T-cell (primary cell): Measurements from ENCODE around the gene ACSM2A. TPM values are rescaled to one million over a fixed set of nuclear protein-coding genes. Genes with fewer than 3 reads are reported as not detected.
"Not testable (repeated sequence)": the region's sequence is repeated elsewhere in the genome, so short reads cannot be mapped to it uniquely, and the experiment has no call there.

ENCODE experiments used
- ATAC-seq, 4 experiments: fragments of 200-7000 bp in 3 of 4; fragments of 150-1000 bp in 1 of 4; cut with Tn5 transposase; replicated peaks in 1 of 4; 1 replicate in 3 of 4; 2 replicates in 1 of 4; pipeline ENCODE4 v1.10.0; 2021; ENCODE audit warnings: moderate library complexity in 3 of 4, mild to moderate bottlenecking in 2 of 4, moderate number of reproducible peaks in 1 of 4
- CTCF ChIA-PET, 2 donors: fragments of 300-600 bp; sonication (Branson Sonifier 250); formaldehyde crosslinking; loops; one replicate each; lab custom pipeline; 2022; ENCODE audit warnings: antibody characterized with exemption in 2 of 2; lab: Charles Lee
- POLR2A ChIA-PET, 2 donors: fragments of 300-600 bp; sonication (Branson Sonifier 250); formaldehyde crosslinking; loops; one replicate each; lab custom pipeline; 2022; ENCODE audit warnings: antibody characterized with exemption in 2 of 2; lab: Charles Lee
- DNase-seq, 35 experiments: peaks; one replicate each; pipeline versions ENCODE4 v3.0.0 to v3.0.0-alpha.2; 2013 to 2023
- H3K27ac ChIP-seq: one replicate; pipeline ENCODE4 v1.5.1; 2013; ENCODE audit warnings: low read length
- H3K27me3 ChIP-seq, 2 experiments: replicated peaks in 1 of 2; 1 replicate in 1 of 2; 2 replicates in 1 of 2; pipeline versions ENCODE4 v1.6.1 to v1.7.0; 2013; ENCODE audit warnings: low read length in 1 of 2, mixed read lengths in 1 of 2; ENCODE audit not compliant: control insufficient read depth in 2 of 2, insufficient read depth in 2 of 2; ENCODE audit errors: extremely low read depth in 1 of 2
- H3K36me3 ChIP-seq, 2 donors: 1 replicate in 1 of 2; 2 replicates in 1 of 2; pipeline versions ENCODE4 v1.6.1 to v1.7.0; 2013; ENCODE audit warnings: low read length in 1 of 2; ENCODE audit not compliant: control insufficient read depth in 2 of 2, insufficient read depth in 1 of 2; ENCODE audit errors: extremely low read depth in 1 of 2
- H3K4me1 ChIP-seq, 2 experiments: 1 replicate in 1 of 2; 2 replicates in 1 of 2; pipeline versions ENCODE4 v1.6.1 to v1.7.0; 2013; ENCODE audit warnings: low read length in 2 of 2, mixed read lengths in 1 of 2; ENCODE audit not compliant: insufficient read depth in 2 of 2, control insufficient read depth in 1 of 2; ENCODE audit errors: extremely low read depth in 1 of 2
- H3K4me3 ChIP-seq, 2 donors: 1 replicate in 1 of 2; 2 replicates in 1 of 2; pipeline versions ENCODE4 v1.5.1 to v1.7.0; 2013; ENCODE audit warnings: mild to moderate bottlenecking in 2 of 2, low read length in 1 of 2, moderate library complexity in 1 of 2; ENCODE audit not compliant: control insufficient read depth in 1 of 2; ENCODE audit errors: extremely low read depth in 1 of 2
- H3K9me3 ChIP-seq: 2 replicates; pipeline ENCODE4 v1.7.0; 2013
- H3K27ac Mint-ChIP-seq, 2 donors: one replicate each; pipeline ENCODE4 v1.8.0; 2020 to 2021; ENCODE audit warnings: mild to moderate bottlenecking in 2 of 2, mixed read lengths in 2 of 2
- H3K27me3 Mint-ChIP-seq, 2 donors: one replicate each; pipeline ENCODE4 v1.8.0; 2021 to 2022; ENCODE audit warnings: mixed read lengths in 2 of 2
- H3K36me3 Mint-ChIP-seq: one replicate; pipeline ENCODE4 v1.8.0; 2021; ENCODE audit warnings: mixed read lengths
- H3K4me1 Mint-ChIP-seq, 3 donors: one replicate each; pipeline ENCODE4 v1.8.0; 2020 to 2022; ENCODE audit warnings: mixed read lengths in 3 of 3, mild to moderate bottlenecking in 1 of 3
- H3K4me3 Mint-ChIP-seq, 3 donors: one replicate each; pipeline ENCODE4 v1.8.0; 2020 to 2022; ENCODE audit warnings: mild to moderate bottlenecking in 3 of 3, mixed read lengths in 3 of 3, moderate library complexity in 3 of 3
- H3K9me3 Mint-ChIP-seq, 3 donors: one replicate each; pipeline ENCODE4 v1.8.0; 2020 to 2022; ENCODE audit warnings: mixed read lengths in 3 of 3
- WGBS: methylation state at CpG from one replicate; pipeline ENCODE4 v1.1.5; 2013; ENCODE audit warnings: missing lambda C conversion rate; ENCODE audit not compliant: insufficient coverage; 5-methylcytosine and 5-hydroxymethylcytosine counted together
- total RNA-seq, 35 experiments: library from RNA in 6 of 35; stranded (reverse) in 6 of 35; fragments of 120-200 nt in 1 of 35; gene quantifications; one replicate each; pipeline versions ENCODE4 v1.2.1 to v1.2.4 and lab custom pipeline; 2013 to 2026

The ACSM2A gene
- total RNA-seq, 5 donors from 2014 or later (not counting 1 experiment from before 2014, with no cell fraction given): 0.35 to 0.47 TPM; not detected in 3

DNA sequence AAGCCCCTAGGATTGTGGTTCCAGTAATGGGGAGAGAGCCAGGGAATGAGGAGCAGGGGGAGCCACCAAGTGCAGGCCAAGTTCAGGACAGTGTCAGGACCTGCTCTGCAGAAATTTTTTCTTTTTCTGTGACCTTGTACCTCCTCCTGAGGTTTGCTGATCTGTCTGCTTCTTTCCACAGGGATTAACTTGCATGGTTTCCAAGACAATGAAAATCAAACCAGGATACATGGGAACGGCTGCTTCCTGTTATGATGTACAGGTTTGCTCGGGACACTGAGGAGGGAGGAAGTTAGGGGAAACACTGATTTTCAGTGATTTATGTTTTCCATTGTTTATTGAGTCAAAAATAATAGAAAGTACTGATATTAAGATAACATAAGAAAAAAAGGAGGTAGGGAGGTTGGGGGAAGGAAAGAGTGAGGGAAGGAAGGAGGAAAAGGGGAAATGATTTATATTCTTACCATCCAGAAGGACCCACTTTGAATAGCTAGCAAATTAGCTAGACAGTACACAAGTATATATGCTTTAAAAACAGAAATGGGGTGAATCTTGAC lies 25.9 kb downstream of the ACSM2A start:
- H3K4me3 Mint-ChIP-seq, H3K4me1 Mint-ChIP-seq, H3K27me3 ChIP-seq, DNase-seq, H3K27ac Mint-ChIP-seq, H3K36me3 Mint-ChIP-seq, H3K27ac ChIP-seq, ATAC-seq, H3K9me3 Mint-ChIP-seq, H3K4me3 ChIP-seq, POLR2A ChIA-PET, H3K9me3 ChIP-seq, CTCF ChIA-PET, H3K36me3 ChIP-seq, H3K4me1 ChIP-seq: not testable (repeated sequence)
- WGBS: no CpG with 5 or more reads among the region's 2 CpGs
- H3K27me3 Mint-ChIP-seq: peaks cover 7 to 15% of the 10 kb centered on the region in 2 donors

DNA sequence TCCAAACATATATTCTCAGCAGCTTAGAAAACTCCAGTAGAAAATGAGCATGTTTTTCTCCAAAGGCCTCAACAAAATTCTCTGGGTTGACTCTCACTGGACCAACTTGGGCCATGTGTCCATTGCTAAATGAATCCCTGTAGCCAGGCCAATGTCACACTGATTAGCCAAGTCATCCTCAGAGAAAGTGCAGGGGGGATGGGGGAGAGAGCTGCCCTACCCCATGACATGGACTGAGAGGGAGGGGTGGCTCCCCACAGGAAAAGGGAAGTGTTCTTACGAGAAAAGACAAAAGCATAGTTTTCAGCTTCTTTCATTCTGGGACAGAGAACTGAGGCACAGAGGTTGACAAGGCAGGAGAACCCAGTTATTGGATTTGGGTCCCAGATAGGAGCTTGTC lies 32.7 kb downstream of the ACSM2A start:
- H3K27me3 Mint-ChIP-seq, H3K27ac Mint-ChIP-seq, H3K4me1 Mint-ChIP-seq, H3K9me3 Mint-ChIP-seq, H3K9me3 ChIP-seq, H3K36me3 ChIP-seq, H3K4me1 ChIP-seq, H3K36me3 Mint-ChIP-seq, H3K4me3 ChIP-seq, H3K27ac ChIP-seq, H3K27me3 ChIP-seq, H3K4me3 Mint-ChIP-seq, POLR2A ChIA-PET, DNase-seq, ATAC-seq, CTCF ChIA-PET: not testable (repeated sequence)
- no CpG with 5 or more reads among the region's 1 CpG for WGBS

DNA sequence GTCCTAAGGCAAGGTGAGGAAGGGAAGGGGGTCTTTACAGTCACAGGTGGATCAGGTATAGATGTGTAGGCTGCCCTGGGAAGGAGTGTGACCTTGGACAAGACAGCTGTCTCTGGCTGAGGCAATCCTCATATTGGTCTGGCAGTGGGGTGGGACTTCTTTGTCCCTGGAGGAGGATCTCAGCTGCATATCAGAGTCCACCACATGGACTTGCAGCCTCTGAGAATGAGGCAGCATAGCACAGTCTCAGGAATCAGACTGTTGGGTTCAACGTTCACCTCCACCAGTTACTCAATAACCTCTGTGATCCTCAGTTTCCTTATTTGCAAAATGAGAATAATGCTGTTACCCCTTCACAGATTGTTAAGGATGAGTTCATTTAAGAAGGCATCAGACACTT lies 33.4 kb downstream of the ACSM2A start:
- Histone ChIP-seq H3K27ac (no peak overlapping the region), H3K36me3 (no peaks in the 10 kb centered on the region), H3K27me3 (no peaks in the 10 kb centered on the region), H3K4me3 (no peak overlapping the region), H3K9me3 (no peaks in the 10 kb centered on the region), H3K4me1 (no peaks in the 10 kb centered on the region)
- Mint-ChIP-seq H3K9me3 (no peaks in the 10 kb centered on the region), H3K27ac (no peak overlapping the region), H3K36me3 (no peaks in the 10 kb centered on the region), H3K4me1 (no peaks in the 10 kb centered on the region), H3K27me3 (peaks cover 5 to 7% of the 10 kb centered on the region in 2 donors), H3K4me3 (no peak overlapping the region)
- DNase-seq: no peak
- ChIA-PET POLR2A (no interaction called here), CTCF (no interaction called here)
- WGBS: no CpG with 5 or more reads among the region's 1 CpG
- no peak for ATAC-seq

DNA sequence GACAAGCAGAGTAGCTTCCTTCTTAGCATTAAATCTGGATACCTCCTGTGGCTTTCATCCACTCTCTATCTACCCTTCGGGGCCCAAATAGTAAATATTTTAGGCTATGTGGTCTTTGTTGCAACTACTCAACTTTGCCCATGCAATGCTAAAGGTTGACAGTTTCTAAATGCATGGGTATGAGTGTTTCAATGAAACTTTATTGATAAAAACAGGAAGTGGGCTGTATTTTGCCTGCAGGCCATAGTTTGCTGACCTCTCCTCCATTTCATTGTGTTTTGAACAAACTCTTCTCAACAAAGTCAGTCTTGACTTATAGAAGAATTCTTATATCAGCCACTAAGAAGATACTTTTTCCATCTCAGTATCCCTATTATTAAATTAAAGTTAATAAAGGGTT lies 34.1 kb downstream of the ACSM2A start:
- ATAC-seq: no peak
- Mint-ChIP-seq H3K9me3 (no peaks in the 10 kb centered on the region), H3K27ac (no peak overlapping the region), H3K4me1 (no peaks in the 10 kb centered on the region), H3K27me3 (peaks cover 2 to 5% of the 10 kb centered on the region in 2 donors), H3K4me3 (no peak overlapping the region), H3K36me3 (no peaks in the 10 kb centered on the region)
- no peak for DNase-seq
- WGBS: no CpG with 5 or more reads among the region's 1 CpG
- CTCF ChIA-PET: no interaction called here
- POLR2A ChIA-PET: no interaction called here
- H3K4me1 ChIP-seq: no peaks in the 10 kb centered on the region
- H3K27ac ChIP-seq: no peak overlapping the region
- no peaks in the 10 kb centered on the region for H3K27me3 ChIP-seq
- no peaks in the 10 kb centered on the region for H3K9me3 ChIP-seq
- no peak overlapping the region for H3K4me3 ChIP-seq
- no peaks in the 10 kb centered on the region for H3K36me3 ChIP-seq

GRCh38 chr16:20490994-20491393 lies 39.7 kb downstream of the ACSM2A start:
- ATAC-seq, H3K27me3 ChIP-seq, H3K4me3 ChIP-seq, H3K4me1 ChIP-seq, POLR2A ChIA-PET, DNase-seq, H3K27me3 Mint-ChIP-seq, H3K4me3 Mint-ChIP-seq, H3K9me3 ChIP-seq, H3K4me1 Mint-ChIP-seq, H3K9me3 Mint-ChIP-seq, H3K27ac Mint-ChIP-seq, H3K36me3 Mint-ChIP-seq, CTCF ChIA-PET, H3K36me3 ChIP-seq, H3K27ac ChIP-seq: not testable (repeated sequence)
- WGBS: no CpG with 5 or more reads among the region's 3 CpGs

- H3K27ac ChIP-seq, H3K27me3 ChIP-seq, H3K4me1 Mint-ChIP-seq, H3K27ac Mint-ChIP-seq, DNase-seq, H3K4me3 ChIP-seq, H3K27me3 Mint-ChIP-seq, H3K4me1 ChIP-seq, ATAC-seq, H3K9me3 Mint-ChIP-seq, H3K9me3 ChIP-seq, POLR2A ChIA-PET, H3K36me3 Mint-ChIP-seq, H3K36me3 ChIP-seq, H3K4me3 Mint-ChIP-seq, CTCF ChIA-PET: not testable (repeated sequence)
- no CpG with 5 or more reads among the region's 11 CpGs for WGBS
These were observed 40.1 kb downstream of the ACSM2A start for GRCh38 chr16:20491448-20491847.

DNA sequence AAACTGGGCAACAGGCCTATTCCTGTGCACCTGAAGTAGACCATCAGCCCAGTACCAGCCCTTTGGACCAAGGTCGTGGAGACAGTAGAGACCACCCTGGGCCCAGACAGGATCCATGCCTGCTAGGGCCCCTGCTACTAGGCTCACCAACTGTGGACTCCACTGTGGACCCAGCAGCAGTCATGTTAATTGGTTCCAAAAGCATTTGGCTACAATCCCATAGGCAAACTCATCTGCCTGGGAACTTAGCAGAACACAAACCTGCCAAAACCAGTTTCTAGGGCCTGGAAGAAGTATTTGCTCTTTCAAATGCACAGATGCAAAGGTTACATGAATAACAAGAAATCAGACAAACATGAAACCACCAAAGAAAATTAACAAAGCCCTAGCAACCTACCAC lies 53.1 kb downstream of the ACSM2A start:
- H3K36me3 Mint-ChIP-seq: no peaks in the 10 kb centered on the region
- Histone ChIP-seq H3K27me3 (peaks cover 0 to 4% of the 10 kb centered on the region in 2 experiments), H3K9me3 (no peaks in the 10 kb centered on the region), H3K27ac (no peak overlapping the region), H3K4me1 (no peaks in the 10 kb centered on the region), H3K4me3 (no peak overlapping the region), H3K36me3 (no peaks in the 10 kb centered on the region)
- H3K9me3 Mint-ChIP-seq: peaks cover 10 to 32% (median 15%) of the 10 kb centered on the region in 3 donors
- peaks cover 0 to 3% of the 10 kb centered on the region in 2 donors for H3K27me3 Mint-ChIP-seq
- ATAC-seq (no peak), DNase-seq (no peak)
- no peak overlapping the region for H3K27ac Mint-ChIP-seq
- 0% methylated on average over 1 of the region's 1 CpG for WGBS
- CTCF ChIA-PET: no interaction called here
- POLR2A ChIA-PET: no interaction called here
- H3K4me1 Mint-ChIP-seq: no peaks in the 10 kb centered on the region
- no peak overlapping the region for H3K4me3 Mint-ChIP-seq
